Measurements from ENCODE around the gene SUB1.

SUB1 gene

GRCh38 chr5:32559411-32559810 lies 25.9 kb upstream of the SUB1 start:
- no peak overlapping the region for H3K4me3 ChIP-seq (replicated peaks; ENCODE audit: low read depth, low read length)
- no peak for TF ChIP-seq CTCF (IDR thresholded peaks at IDR 0.05; ENCODE audit: low read depth, low read length, missing control alignments)
- no peak for DNase-seq (ENCODE audit: extremely low read depth, low read depth)

DNA sequence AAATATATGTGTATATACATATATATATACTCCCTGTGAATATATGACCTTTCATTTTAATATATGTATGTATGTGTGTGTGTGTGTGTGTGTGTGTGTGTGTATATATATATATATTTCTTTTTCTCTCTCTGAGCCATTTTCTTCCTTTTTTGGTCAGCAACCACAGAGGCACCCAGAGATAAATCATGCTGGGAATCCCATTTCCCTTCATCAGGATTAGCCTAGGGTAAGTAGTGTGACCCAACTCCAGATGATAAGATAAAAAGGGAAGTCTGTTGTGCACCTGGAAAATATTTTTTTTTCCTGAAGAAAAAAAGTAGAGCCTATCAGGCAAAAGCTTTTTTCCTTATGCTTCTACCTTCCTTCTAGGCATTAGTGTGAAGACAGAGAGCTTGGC lies 25.4 kb upstream of the SUB1 start:
- DNase-seq (ENCODE audit: extremely low read depth, low read depth) = no peak
- H3K4me3 ChIP-seq (replicated peaks; ENCODE audit: low read depth, low read length) = no peak overlapping the region
- no peak for TF ChIP-seq CTCF (IDR thresholded peaks at IDR 0.05; ENCODE audit: low read depth, low read length, missing control alignments)

DNA sequence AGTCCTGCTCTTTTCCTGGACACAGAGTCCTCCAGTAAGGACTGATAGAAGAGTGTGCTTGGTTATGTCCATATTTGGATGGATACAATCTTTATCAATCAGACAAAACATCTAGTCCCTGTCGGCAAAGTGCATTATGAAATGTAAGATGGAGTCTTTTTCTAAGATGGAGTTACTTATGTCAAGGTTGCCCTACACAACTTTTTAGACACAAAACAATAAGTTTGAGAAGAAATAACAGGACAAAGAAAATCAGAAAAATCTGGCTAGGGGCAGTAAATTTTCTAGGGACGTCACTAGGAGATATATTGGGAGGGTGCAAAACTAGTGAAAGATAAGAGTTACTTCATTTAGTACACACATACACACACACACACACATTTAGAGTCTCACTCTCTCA lies 23.3 kb upstream of the SUB1 start:
- no peak overlapping the region for H3K4me3 ChIP-seq (replicated peaks; ENCODE audit: low read depth, low read length)
- no peak for DNase-seq (ENCODE audit: extremely low read depth, low read depth)
- no peak for TF ChIP-seq CTCF (IDR thresholded peaks at IDR 0.05; ENCODE audit: low read depth, low read length, missing control alignments)

DNA sequence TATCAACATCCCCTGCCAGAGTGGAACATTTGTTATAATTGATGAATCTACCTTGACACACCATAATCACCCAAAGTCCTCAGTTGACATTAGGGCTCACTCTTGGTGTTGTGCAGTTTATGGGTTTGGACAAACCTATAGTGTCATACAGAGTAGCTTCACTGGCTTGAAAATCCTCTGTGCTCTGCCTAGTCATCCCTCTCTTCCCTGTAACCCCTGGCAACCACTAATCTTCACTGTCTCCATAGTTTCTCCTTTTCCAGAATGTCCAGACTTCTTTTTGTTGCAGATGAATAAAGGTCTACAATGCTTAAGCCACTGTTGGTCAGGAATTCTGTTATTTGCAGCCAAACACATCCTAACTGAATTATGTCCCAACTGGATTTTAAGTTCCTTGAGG lies 22.5 kb upstream of the SUB1 start:
- no peak for DNase-seq (ENCODE audit: extremely low read depth, low read depth)
- TF ChIP-seq CTCF (IDR thresholded peaks at IDR 0.05; ENCODE audit: low read depth, low read length, missing control alignments) = no peak
- no peak overlapping the region for H3K4me3 ChIP-seq (replicated peaks; ENCODE audit: low read depth, low read length)

GRCh38 chr5:32563614-32564013 lies 21.7 kb upstream of the SUB1 start:
- no peak for TF ChIP-seq CTCF (IDR thresholded peaks at IDR 0.05; ENCODE audit: low read depth, low read length, missing control alignments)
- no peak for DNase-seq (ENCODE audit: extremely low read depth, low read depth)
- H3K4me3 ChIP-seq (replicated peaks; ENCODE audit: low read depth, low read length) = no peak overlapping the region

DNA sequence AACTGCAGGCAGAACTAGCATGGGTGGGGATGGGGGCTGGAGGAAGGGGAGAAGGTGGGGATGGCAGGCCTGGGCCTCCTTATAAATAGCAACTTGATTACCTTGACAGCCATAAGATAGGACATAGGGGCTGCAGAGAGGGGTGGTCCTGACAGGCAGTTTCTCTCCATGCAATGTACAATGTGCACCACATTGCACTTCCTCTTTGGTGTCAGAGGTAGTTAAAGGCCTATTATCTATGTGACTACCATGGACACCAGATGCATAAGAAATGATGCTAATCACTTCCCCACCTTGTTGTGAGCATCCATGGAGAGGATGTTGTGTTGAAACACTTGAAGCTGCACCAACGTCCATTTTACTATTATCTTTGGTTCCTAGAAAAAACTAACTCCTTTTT lies 20.2 kb upstream of the SUB1 start:
- no peak for TF ChIP-seq CTCF (IDR thresholded peaks at IDR 0.05; ENCODE audit: low read depth, low read length, missing control alignments)

DNA sequence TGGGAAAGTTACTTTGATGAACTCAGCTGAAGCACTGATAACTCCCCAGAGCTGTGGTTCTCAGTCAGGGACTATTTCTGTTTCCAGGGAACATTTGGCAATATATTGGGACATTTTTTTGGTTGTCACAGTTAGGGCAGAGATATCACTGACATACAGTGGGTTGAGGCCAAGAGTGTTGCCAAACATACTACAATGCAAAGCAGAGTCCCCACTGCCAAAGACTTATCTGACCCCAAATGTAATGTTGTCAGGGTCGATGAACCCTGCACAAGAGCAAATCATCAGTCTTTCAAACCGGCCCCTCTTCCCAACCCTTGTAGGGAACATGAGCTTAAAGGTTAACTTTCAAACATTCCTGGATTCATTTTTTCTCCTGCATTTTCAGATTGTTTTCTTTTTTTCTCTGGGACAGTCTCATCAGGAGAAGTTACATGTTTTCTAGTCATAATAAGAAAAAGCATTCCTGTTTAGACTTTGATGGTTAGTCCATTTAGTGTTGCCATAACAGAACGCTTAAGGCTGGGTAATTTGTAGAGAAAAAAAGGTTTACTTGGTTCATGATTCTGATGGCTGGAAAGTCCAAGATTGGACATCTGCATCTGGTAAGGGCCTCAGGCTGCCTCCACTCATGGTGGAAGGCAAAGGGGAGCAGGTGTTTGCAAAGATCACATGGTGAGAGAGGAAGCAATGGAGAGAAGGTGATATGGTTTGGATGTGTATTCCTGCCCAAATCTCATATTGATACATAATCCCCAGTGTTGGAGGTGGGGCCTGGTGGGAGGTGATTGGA lies 18.8 kb upstream of the SUB1 start:
- no peak for TF ChIP-seq CTCF (IDR thresholded peaks at IDR 0.05; ENCODE audit: low read depth, low read length, missing control alignments)
- no peak for DNase-seq (ENCODE audit: extremely low read depth, low read depth)
- no peak overlapping the region for H3K4me3 ChIP-seq (replicated peaks; ENCODE audit: low read depth, low read length)

More for the DNA sequence above, 20.2 kb upstream of the SUB1 start:
- H3K4me3 ChIP-seq (replicated peaks; ENCODE audit: low read depth, low read length) = no peak overlapping the region
- DNase-seq (ENCODE audit: extremely low read depth, low read depth) = no peak

Measured in HFF-Myc (cell line).